HG02943 (cell line): ENCODE measurements around the gene HTRA3.

Source experiments
- ATAC-seq: cut with Tn5 transposase; IDR thresholded peaks from one replicate; pipeline ENCODE4 v1.9.1; 2021; ENCODE audit warnings: mild to moderate bottlenecking, low read depth, moderate library complexity; ENCODE audit not compliant: unreplicated experiment

HTRA3 gene

GRCh38 chr4:8290701-8290970, 21.1 kb downstream of the HTRA3 start:
- ATAC-seq: no peak

GRCh38 chr4:8291036-8291682, 21.6 kb downstream of the HTRA3 start:
- ATAC-seq: no peak

DNA sequence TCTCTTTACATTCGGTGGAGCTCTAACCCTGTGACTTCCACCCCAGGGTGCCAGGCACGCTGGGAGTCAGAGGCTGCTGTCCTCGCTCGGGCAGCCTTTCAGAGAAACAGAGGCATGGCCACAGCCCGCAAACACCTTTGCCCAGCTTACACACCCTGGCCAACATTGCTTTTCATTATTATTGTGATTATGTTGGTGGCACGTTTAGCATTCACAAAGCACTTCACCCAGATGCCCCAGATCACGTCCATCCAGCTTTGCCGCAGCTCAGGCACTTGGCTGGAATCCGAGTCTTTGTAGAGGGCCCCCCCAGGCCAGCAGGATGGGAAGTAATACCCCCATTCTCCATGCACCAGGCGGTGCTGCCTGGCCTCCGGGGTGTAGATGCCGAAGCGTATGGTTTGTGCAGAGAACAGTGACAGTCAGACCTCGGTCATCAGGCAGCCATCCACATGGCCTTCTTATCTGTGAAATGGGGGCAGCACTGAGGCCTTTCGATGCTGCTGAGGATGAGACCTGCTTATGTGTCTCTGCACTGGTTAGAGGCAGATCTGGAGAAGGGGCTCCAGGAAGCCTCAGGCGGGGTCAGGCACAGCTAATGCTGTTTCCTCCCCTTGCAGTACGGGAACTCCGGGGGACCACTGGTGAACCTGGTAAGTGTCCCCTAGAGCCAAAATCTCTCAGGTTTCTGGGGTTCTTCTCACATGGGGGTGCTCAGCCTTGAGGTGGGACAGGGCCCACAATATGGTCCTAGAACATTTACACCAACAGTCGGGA, 22.3 kb downstream of the HTRA3 start:
- ATAC-seq: no peak

DNA sequence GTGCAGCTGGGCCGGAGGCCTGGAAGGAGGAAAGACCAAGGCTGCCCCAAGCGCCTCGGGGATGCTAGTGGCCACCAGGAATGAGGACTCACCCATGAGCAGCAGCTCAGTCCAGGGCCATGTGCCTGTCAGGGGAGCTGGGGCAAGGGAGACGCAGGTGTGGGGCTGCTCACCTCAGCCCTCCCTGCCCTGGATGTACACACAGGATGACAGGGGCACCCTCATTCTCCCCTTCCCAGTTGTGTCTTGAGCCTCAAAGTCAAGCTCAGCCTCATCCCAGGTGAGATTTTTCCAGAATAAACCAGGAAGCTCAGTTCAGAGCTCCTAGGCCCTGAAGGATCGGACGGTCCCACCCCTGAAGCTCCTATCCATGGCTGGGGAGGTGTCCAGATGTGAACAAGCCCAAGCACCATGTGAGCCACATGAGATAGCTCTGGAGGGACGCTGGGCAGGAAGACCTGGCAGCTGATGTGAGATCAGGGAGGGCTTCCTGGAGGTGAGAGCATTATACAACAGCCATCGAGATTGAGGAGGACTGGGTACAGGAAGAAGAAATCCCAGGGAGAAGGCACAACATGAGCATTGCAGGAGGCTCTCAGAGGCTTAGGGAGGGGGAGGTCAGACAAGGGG, 23.0 kb downstream of the HTRA3 start:
- ATAC-seq: no peak

- no peak for ATAC-seq
Observed at GRCh38 chr4:8293131-8293975, 23.8 kb downstream of the HTRA3 start.

DNA sequence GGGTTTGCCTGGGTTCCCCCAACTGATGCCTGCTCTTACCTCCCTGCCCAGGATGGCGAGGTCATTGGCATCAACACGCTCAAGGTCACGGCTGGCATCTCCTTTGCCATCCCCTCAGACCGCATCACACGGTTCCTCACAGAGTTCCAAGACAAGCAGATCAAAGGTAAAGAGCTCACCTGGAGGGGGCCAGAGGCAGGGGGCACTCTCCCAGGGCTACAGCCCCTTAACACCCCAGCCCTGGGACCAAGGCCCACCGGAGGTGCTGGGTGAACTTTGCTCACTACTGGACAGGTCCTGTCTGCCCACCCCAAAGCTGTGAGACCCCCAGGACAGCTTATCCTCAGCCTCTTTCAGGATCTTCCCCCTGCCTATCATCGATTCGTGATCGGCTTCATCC, 24.5 kb downstream of the HTRA3 start:
- ATAC-seq: no peak

GRCh38 chr4:8294775-8295174, 25.2 kb downstream of the HTRA3 start:
- ATAC-seq: no peak

- ATAC-seq: no peak
Observed at GRCh38 chr4:8295471-8295870, 25.9 kb downstream of the HTRA3 start.

GRCh38 chr4:8296491-8296890, 26.9 kb downstream of the HTRA3 start:
- no peak for ATAC-seq

DNA sequence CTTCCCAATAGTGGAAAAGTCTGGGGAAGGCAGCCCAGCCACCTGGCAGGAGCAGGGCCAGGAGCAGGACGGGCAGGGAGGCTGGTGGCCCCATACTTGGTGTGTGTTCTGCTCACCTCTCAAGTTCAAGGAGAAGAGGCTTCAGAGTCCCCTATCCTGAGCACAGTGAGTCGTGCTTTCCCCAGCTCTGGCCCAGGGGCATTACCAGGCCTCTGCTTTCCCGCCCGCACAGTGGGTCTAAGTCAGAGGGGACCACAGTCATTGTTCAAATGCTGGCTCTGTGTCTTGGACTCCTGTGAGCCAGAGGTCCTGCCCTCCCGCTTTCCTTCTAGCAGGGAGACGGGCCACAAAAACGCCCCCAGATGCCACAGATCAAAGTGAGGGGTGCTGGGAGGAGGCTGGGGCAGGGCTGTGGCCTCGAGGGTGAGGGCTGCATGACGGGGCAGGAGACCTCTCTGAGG, 27.6 kb downstream of the HTRA3 start:
- no peak for ATAC-seq

DNA sequence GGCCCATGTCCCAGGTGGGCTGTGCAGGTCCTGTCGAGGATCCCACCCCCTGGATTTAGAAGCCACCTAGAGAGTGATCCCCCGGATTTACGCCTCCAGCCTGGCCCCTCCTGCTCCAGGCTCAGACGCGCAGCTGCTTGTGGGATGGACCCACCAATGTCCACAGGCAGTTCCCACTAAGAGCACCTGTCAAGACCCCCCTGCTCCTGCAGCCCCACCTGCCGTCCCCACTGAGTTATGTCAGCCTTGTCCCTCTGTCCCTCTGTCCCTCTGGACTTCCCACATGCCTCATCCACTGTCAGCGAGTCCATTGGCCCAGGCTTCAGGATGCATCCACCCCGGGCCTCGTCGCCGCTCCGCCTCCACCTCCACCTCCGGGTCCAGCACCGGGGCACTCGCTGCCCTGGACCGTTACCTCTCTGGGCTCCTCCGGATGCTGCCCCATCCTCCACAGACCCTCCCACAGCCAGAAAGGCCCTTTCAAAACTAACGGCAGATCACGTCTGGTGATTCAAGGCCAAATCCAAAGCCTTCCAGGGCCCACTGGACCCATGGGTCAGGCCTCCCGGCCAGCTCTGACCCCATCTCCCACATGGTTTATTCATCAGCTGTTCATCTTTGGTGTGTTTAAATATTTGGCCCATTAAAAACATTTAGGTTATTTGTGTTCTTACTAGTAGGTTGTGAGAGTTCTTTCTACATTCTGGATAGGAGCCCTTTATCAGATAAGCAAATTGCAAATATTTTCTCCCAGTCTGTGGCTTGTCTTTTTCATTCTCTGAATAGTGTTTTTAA, 28.3 kb downstream of the HTRA3 start:
- ATAC-seq: no peak

DNA sequence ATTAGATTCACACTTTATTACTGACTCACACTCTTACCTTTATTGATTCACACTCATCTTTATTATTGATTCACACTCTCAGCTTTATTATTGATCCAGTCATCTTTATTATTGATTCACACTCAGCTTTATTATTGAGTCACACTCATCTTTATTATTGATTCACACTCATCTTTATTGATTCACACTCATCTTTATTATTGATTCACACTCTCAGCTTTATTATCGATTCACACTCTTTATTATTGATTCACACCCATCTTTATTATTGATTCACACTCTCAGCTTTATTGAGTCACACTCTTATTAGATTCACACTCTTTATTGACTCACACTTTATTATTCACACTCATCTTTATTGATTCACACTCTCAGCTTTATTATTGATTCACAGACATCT, 31.3 kb downstream of the HTRA3 start:
- ATAC-seq: no peak

- ATAC-seq: no peak
Observed at GRCh38 chr4:8301851-8302730, 32.5 kb downstream of the HTRA3 start.

- no peak for ATAC-seq
Observed at GRCh38 chr4:8303081-8303480, 33.5 kb downstream of the HTRA3 start.

- ATAC-seq: no peak
Observed at GRCh38 chr4:8303485-8304281, 34.1 kb downstream of the HTRA3 start.

DNA sequence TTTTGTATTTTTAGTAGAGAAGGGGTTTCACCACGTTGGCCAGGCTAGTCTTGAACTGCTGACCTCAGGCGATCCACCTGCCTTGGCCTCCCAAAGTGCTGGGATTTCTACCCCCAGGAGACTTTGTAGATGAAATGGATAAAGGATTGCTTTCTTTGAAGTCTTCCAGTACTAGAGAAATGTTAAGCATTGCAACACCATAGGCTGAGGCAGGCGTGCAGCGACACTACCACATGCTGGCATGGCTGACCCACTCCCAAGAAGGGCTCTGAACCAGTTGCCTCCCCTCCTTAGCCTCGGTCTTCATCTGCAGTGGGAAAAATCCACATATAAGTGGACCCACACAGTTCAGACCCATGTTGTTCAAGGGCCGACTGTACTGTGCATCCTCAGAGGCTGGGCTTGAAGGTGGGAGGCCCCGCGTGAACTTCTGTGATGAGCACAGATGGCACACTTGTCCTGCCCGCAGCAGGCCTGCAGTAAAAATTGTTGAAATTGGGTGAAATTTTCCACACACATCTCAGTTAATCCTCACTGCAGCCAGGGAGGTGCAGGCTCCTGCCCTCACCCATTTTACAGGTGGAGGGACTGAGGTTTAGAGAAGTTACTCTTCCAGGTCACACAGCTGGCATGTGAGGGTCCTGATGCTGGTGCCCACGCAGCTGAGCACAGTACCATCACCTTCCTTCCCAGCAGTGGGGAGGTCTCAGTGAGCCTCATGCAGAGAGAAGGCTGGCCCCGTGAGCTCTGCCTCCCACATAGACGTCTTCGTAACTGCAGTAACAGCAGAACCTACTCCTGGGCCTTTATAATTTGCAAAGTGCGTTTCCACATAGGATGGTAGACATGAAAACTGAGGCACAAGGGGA, 35.5 kb downstream of the HTRA3 start:
- ATAC-seq: no peak

- no peak for ATAC-seq
Observed at GRCh38 chr4:8305851-8306471, 36.4 kb downstream of the HTRA3 start.
